NOMO-1 treated with DMSO at 0.1 percent for 48 hours (cell line): ENCODE results near the gene GUSB.
"Not testable (repeated sequence)": the region's sequence is repeated elsewhere in the genome, so short reads cannot be mapped to it uniquely, and the experiment has no call there.

Experiments used
- DNase-seq: peaks from one replicate; lab custom pipeline; 2025; ENCODE audit not compliant: unreplicated experiment; lab: John Stamatoyannopoulos, UW

GUSB gene

GRCh38 chr7:65981965-65982792 lies at the start of gene GUSB:
Gene GUSB (minus strand): TSS chr7:65982213. CDS start chr7:65982183, 30 bp downstream.
- DNase-seq: peak; percentile 82

GRCh38 chr7:66028342-66028741 lies 46.3 kb upstream of the GUSB start:
- DNase-seq: not testable (repeated sequence)

GRCh38 chr7:66016131-66016461 lies 34.1 kb upstream of the GUSB start:
- no peak for DNase-seq

- no peak for DNase-seq
Observed at GRCh38 chr7:66015440-66016130, 33.6 kb upstream of the GUSB start.

GRCh38 chr7:66013938-66014337 lies 31.9 kb upstream of the GUSB start:
- no peak for DNase-seq

- DNase-seq: no peak
Observed at GRCh38 chr7:66007232-66007631, 25.2 kb upstream of the GUSB start.

GRCh38 chr7:66005115-66005671 lies 23.2 kb upstream of the GUSB start:
- DNase-seq: not testable (repeated sequence)

- not testable (repeated sequence) for DNase-seq
Observed at GRCh38 chr7:66000823-66001417, 18.9 kb upstream of the GUSB start.

- not testable (repeated sequence) for DNase-seq
Observed at GRCh38 chr7:65994984-65995383, 13.0 kb upstream of the GUSB start.

- no peak for DNase-seq
Observed at GRCh38 chr7:65992526-65992925, 10.5 kb upstream of the GUSB start.

- not testable (repeated sequence) for DNase-seq
Observed at GRCh38 chr7:65991829-65992228, 9.8 kb upstream of the GUSB start.

- DNase-seq: no peak
Observed at GRCh38 chr7:65989694-65990080, 7.7 kb upstream of the GUSB start.

GRCh38 chr7:65988503-65988902 lies 6.5 kb upstream of the GUSB start:
- not testable (repeated sequence) for DNase-seq

GRCh38 chr7:65988084-65988483 lies 6.1 kb upstream of the GUSB start:
- DNase-seq: no peak

GRCh38 chr7:65983965-65984658 lies 2.1 kb upstream of the GUSB start:
- DNase-seq: no peak

GRCh38 chr7:65980478-65981250 lies 1.3 kb downstream of the GUSB start:
- peak; percentile 88 for DNase-seq

- no peak for DNase-seq
Observed at GRCh38 chr7:65979583-65980477, 2.2 kb downstream of the GUSB start.

- no peak for DNase-seq
Observed at GRCh38 chr7:65978891-65979582, 3.0 kb downstream of the GUSB start.
